G401 (cell line): Measurements from ENCODE around the gene TMC7. TPM values are rescaled to one million over a fixed set of nuclear protein-coding genes. Genes with fewer than 3 reads are reported as not detected.
A peak's percentile ranks its signal among the peaks of the same experiment; 100 is the strongest.
"Not testable (repeated sequence)": the region's sequence is repeated elsewhere in the genome, so short reads cannot be mapped to it uniquely, and the experiment has no call there.

Source experiments
- DNase-seq: peaks from one replicate; pipeline ENCODE4 v3.0.0-alpha.2; 2015; ENCODE audit warnings: low spot score
- in situ Hi-C: cut with HindIII; loops from 2 replicates; pipeline ENCODE4 v1.10.0; 2016; ENCODE audit warnings: low sequenced_read_pairs, mixed read lengths
- total RNA-seq: library from RNA; depleted of rRNA; stranded (reverse); fragments of >200 nt; shearing (Covaris generic); gene quantifications from 2 replicates; pipeline ENCODE4 v1.2.3, GENCODE V29; 2014

Gene TMC7
- total RNA-seq, 1 experiment from 2014 or later: 2.4 TPM

DNA sequence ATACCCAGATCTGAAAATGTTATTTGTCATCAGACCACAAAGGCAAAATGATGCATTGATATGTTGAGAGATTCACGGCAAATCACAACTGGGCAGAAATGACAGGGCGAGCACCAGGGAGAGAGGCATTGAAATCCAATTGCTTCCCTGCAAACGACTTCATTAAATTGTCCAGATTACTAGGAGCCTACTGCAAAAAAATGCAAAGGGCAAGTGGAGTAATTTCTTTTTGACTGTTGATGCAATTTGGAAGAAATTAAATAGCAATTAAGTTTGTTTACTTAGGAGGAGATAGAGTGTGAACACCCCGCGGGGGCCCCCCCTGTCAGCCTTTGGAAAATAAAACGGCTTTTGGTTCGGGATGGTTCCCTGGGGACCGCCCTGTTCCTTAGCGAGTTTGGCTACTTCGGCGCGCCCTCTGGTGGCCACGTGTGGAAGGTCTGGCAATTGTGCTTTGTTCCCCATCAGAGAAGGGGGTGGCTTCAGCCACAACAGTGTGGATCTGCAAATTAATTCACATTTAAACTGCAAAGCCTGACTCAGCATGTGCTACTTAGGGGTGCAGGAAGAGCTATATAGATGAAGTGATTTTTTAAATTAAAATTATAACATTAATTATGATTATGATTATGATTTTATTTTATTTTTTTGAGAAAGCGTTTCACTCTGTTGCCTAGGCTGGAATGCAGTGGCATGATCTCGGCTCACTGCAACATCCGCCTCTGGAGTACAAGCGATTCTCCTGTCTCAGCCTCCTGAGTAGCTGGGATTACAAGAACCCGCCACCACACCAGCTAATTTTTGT lies 14.5 kb upstream of the TMC7 start:
- DNase-seq: peak; percentile 91
- in situ Hi-C loops: loop anchor here (25.0 kb wide), 1 partner anchor 157 kb away; the partner anchor contains the start of gene ARL6IP1

DNA sequence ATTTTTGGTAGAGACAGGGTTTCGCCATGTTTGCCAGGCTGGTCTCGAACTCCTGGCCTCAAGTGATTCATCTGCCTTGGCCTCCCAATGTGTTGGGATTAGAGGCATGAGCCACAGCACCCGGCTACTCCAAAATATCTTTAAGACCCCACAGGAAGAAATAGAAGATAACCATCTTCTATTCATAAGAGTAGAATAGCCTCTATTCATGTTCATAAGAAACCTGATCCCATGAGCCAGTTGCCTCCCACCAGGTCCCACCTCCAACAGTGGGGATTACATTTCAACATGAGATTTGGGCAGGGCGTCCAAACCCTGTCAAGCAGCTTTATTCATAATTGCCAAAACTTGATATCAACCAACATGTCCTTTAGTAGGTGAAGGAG lies 13.9 kb upstream of the TMC7 start:
- in situ Hi-C loops: loop anchor here (5.0 to 25.0 kb wide), 2 partner anchors 147 to 158 kb away; partner anchors contain the start of gene ARL6IP1
- no peak for DNase-seq

DNA sequence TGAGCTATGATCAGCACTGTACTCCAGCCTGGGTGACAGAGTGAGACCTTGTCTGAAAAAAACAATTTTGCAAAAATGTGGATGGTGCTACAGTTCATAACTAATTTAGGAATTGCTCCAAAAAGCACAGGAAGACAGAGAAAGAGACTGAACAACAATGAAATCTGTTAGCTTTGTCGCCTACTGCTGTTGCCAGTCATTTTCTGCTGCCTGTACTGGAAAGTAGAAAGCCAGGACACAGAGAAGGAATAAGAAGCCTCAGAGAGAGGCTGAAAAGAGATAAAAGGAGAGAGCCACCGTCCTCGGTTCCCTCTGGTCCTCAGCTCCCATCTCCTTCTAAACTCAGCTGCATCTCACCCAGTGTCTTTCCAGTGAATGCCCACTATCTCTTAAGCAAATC lies 8.6 kb upstream of the TMC7 start:
- in situ Hi-C loops: no loop called here
- DNase-seq: peak; percentile 67

DNA sequence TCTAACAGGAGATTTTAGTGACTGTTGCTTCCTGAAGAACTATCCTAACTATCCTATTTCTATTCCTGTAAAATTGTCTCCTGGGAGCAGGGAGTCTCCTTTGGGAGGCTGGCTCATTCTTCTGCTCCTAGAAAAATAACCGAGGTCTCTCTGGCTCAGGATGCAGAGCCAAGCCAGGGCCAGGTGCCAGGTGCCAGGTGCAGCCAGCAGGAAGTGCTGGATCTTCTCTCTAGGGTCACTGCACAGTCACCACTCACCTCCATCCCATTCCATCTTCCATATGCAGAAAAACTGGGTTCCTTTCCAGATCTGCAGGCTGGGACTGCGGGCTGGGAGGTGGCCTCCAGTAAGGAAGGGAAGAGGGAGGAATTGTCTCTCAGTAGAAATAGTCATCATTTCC lies 3.8 kb upstream of the TMC7 start:
- peak; percentile 97 for DNase-seq

DNA sequence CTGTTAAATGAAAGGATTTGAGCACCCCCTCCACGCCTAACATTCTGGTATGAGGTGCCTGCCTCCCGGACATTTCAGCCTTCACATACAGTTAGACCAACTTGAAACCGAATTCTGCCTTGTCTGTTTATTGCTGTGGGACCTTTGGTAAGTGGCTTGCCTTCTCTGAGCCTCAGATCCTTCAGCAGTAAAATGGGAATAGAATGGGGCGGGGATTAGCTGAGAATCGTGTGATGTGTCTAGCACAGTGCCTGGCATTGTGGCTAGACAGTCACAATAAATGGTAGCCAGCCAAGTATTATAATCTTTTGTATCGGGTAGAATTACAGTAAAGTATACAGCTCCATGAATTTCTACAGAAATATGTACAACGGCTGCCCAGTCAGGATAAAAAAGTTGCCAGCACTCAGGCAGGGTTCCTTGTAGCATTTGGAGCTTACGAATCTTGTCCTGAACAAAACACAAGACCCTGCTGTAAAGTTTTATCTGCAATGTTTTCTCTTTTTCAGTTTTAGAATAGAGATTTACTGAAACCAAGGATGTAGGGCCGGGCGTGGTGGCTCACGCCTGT lies 786 bp downstream of the TMC7 start:
- in situ Hi-C loops: no loop called here

More for the DNA sequence above, 3.8 kb upstream of the TMC7 start:
- in situ Hi-C loops: no loop called here

DNA sequence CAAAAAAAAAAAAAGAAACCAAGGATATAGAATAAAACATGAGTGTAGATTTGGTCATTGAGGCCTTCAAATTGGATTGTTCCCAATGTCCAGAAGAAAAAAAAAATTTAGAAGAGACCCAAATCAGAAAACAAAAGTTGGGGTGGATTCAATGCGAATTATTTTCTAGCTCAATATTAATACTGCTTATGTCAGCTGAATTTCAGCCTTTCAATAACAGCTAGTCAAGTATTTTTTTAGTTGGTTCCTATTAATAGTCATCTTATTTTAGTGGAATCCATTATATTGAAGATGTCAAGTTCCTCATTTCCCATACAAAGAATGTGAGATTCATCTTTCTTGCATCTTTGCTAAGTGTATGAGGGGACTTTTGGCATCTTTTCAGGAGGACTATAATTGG lies 1.5 kb downstream of the TMC7 start:
- in situ Hi-C loops, DNase-seq: not testable (repeated sequence)

More for the DNA sequence above, 786 bp downstream of the TMC7 start:
- DNase-seq: no peak

DNA sequence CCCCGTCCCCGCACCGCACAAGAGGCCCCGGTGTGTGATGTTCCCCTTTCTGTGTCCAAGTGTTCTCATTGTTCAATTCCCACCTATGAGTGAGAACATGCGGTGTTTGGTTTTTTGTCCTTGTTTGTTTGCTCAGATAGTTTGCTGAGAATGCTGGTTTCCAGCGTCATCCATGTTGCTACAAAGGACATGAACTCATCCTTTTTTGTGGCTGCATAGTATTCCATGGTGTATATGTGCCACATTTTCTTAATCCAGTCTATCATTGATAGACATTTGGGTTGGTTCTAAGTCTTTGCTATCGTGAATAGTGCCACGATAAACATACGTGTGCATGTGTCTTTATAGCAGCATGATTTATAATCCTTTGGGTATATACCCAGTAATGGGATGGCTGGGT lies 8.0 kb downstream of the TMC7 start:
- DNase-seq, in situ Hi-C loops: not testable (repeated sequence)

DNA sequence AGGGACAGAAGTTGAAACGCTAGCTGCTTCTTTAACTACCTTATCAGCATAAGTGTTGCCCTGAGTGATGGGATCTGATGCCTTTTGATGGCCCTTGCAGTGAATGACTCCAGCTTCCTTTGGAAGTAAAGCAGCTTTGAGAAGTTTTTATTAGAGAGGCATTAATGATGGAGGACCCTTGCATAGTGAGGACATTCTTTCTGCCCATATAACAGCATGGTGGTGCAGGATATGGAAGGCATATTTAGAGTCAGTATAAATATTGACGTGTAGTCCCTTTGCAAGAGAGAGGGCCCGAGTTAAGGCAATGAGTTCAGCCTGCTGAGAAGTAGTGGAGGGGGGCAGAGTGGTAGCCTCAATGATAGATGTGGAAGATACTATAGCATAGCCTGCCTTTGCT lies 9.8 kb downstream of the TMC7 start:
- in situ Hi-C loops, DNase-seq: not testable (repeated sequence)

DNA sequence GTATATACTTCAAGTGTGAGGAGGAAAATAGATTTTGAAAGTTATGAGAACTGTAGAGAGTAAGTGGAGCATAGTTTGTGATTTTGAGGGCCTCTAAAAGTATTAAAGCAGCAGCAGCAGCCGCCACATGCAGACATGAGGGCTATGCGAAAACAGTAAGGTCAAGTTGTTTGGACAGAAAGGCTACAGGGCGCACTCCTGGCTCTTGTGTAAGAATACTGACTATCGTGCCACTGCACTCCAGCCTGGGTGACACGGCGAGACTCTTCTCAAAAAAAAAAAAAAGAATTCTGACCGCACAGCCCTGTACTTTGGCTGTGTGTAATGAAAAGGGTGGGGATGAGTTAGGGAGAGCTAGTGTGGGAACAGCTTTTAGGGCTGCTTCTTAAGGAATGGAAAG lies 10.4 kb downstream of the TMC7 start:
- in situ Hi-C loops, DNase-seq: not testable (repeated sequence)

DNA sequence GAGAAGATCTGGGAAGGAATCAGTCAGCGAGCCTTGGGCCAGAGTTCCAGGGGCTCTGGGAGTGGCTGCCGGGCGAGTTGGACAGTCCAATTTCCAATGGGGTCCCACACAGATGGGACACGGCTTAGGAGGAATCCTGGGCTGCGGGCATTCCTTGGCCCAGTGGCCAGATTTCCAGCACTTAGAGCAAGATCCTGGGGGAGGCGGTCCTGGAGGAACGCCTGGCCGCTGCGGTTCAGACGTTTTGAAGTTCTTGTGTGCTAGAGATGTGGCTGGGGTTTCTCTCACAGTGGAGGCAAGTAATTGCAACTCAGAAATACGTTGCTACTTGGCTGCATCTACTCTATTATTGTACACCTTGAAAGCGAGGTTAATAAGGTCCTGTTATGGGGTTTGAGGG lies 11.7 kb downstream of the TMC7 start:
- in situ Hi-C loops, DNase-seq: not testable (repeated sequence)

DNA sequence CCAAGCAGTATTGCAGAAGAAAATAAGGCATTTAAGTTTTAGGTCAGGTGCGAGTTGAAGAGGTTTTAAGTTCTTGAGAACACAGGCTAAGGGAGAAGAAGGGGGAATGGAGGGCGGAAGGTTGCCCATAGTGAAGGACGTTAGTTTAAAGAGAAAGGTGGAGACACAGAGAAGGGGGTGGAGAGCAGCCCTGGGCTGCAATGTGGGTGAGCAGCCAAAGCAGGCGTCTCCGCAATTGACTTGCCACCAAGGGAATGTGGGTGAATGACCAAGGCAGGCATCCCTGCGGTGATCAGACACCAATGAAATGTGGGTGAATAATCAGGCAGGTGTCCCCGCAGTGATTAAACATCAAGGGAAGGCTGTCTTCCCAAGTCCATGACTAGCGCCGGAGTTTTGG lies 12.8 kb downstream of the TMC7 start:
- in situ Hi-C loops, DNase-seq: not testable (repeated sequence)

DNA sequence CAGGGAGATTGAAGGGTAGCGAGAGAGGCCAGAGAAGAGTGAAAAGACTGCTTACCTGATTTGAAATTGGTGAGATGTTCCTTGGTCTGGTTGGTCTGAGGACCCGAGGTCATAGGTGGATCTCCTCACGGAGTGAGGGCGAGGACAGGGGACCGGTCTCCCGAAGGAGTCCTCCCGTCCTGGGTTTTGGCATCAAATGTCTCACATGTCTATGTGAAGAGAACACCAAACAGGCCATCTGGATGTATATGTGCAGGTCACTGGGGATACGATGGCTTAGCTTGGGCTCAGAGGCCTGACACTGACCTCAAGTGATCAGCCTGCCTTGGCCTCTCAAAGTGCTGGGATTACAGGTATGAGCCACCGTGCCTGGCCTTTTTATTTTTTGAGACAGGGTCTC lies 13.3 kb downstream of the TMC7 start:
- in situ Hi-C loops, DNase-seq: not testable (repeated sequence)

DNA sequence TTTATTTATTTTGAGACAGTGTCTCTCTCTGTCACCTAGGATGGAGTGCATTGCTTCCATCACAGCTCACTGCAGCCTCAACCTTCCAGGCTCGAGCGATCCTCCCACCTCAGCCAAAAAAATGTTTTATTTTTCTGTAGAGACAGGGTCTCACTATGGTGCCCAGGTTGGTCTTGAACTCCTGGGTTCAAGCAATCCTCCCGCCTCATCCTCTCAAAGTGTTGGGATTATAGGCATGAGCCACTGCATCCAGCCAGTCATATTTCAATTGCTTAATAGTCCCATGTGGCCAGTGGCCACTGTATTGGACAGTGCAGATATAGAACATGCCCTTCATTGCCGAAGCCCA lies 15.3 kb downstream of the TMC7 start:
- no peak for DNase-seq
- in situ Hi-C loops: no loop called here

DNA sequence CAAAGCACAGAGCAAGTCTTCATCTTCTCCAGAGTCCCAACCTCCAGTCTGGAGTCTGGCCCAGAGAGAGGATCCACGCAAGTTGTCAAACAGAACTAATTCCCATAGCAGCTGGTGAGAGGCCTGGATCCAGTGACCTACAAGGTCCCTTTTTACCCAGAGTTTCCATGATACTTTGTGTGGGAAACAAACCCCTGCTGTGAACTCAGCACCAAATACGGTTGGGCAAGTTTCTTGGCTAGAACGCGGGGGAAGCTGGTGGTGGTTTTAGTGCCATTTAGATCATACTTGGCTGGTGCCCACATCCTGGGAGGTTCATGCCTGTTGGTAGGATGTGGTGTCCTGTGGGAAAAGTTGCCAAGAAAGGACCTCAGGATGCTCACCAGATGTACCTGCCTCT lies 18.1 kb downstream of the TMC7 start:
- no peak for DNase-seq
- in situ Hi-C loops: no loop called here

DNA sequence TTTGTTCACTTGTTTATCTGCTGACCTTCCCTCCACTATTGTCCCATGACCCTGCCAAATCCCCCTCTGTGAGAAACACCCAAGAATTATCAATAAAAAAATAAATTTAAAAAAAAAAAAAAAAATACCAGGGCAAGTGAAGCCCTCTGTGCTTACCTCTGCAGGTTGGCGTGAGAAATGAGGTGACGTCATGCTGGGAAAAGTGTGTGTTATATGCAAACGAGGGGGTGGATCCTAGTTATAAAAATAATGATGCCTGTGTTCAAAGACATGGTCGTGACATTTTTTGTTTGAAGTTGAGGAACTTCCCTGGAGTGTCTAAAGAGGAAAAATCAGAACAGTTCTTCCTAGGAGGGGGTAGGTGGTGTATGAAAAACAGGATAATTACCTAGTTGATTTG lies 20.2 kb downstream of the TMC7 start:
- DNase-seq: no peak
- in situ Hi-C loops: no loop called here

DNA sequence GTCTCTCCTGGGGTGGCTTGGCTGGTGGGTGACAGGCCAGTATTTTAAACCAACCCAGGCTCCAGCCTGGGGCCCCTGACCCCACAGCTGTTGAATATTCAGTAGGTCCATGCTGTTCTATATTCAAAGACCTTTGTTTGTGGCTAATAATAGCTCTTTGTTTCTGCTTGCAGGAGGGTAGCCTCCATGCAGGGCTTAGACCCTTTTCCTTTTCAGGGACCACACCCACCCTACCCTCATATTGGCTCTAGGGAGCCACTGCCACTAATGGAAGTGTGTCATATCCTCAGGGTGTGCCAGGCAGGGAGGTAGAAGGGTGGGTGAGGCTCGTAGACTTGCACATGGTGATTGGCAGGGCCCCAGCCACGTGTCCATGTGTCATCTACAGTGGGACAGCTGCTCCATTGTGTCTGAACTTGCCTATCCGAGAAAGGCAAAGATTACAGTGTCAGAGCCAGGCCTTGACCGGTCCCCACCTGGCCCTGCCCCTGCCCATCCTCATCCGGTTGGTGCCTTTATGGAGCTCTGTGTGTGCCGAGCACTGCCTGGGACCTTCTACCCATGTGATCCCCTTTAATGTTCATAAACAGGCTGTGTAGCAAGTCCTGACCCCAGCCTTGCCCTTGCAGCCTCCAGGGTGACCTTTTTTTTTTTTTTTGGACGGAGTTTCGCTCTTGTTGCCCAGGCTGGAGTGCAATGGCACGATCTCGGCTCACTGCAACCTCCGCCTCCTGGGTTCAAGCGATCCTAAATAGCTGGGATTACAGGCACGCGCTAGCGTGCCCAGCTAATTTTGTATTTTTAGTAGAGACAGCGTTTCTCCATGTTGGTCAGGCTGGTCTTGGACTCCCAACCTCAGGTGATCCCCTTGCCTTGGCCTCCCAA lies 22.1 kb downstream of the TMC7 start:
- peak; percentile 50 for DNase-seq
- in situ Hi-C loops: no loop called here

DNA sequence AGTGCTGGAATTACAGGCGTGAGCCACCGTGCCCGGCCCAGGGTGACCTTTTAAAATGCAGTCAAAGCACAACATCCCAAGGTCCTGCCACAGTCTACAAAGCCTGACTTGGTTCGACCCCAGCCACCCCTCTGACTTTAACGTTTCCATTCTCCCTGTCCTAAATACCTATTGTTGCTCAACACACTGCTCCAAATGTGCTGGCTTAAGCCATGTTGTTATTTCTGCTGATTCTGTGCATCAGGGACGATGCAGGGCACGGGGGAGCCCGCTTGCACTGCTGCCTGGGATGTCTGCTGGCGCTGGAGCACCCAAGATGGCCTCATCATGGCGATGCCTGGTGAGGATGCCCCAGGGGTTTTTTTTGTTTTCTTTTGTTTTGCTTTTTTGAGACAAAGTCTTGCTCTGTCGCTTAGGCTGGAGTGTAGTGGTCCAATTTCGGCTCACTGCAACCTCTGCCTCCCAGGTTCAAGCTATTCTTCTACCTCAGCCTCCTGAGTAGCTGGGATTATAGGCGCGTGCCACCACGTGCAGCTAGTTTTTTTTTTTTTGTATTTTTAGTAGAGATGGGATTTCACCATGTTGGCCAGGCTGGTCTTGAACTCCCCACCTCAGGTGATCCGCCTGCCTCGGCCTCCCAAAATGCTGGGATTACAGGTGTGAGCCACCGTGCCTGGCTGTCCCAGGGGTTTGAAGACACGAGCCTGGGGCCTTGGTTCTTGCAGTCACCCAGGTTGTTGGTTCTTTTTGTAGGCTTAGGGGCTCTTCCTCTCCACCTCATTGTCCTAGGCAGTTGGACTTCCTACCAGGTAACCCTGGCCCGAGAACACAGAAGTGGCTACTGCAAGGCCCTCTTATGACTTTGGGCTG lies 22.9 kb downstream of the TMC7 start:
- no peak for DNase-seq
- in situ Hi-C loops: no loop called here

DNA sequence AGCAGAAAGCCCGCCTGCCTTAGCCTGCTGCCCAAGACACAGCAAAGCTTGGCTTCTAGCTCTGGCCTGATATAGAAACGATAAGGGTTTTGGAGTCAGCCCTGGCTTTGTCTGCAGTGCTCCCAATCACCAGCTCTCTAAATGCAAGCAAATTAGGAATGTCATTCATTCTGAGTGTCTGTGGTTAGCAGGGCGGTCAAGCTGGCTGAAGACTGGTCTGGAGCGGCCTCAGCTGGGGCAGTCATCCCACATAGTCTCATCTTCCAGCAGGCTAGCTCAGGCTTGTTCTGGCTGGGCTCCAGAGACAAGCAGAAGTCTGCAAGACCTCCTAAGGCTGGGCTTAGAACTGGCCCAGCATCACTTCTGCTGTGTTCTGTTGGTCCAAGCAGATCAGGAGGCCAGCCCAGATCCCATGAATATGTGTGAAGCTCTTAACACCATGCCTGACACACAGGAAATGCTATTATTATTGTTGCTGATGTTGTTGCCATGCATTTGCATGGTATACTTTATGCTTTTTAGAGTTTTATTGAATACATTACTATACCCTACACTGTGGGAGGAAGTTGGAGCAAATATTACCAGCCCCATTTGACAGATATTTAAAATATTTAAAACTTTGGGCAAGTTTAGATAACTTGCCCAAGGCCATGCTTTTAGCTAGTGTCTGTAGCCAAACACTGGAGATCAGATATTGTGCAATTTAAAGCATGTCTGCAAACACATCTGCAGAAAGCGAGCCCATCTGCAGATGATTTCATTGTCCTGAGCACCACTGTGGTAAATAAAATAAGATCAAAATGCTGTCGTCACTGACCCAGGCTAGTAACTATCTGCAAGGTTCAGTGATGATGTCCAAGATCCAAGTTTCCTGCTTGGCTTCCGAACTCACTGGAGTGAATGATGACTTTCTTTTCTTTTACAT lies 24.8 kb downstream of the TMC7 start:
- in situ Hi-C loops: no loop called here
- peak; percentile 58 for DNase-seq
